Prostate gland (tissue), 2 donors: ENCODE measurements around the gene BAIAP2L1. TPM values are rescaled to one million over a fixed set of nuclear protein-coding genes. Genes with fewer than 3 reads are reported as not detected.

ENCODE experiments used
- DNase-seq: peaks from one replicate; pipeline ENCODE4 v3.0.0-alpha.2; 2019; ENCODE audit warnings: low spot score
- H3K27ac ChIP-seq, 2 donors: fragments of 200-600 bp; sonication (generic); 2 replicates each; pipeline ENCODE4 v1.5.1; 2017 to 2019
- H3K27me3 ChIP-seq: fragments of 200-600 bp; sonication (generic); replicated peaks from 2 replicates; pipeline ENCODE4 v1.5.1; 2019; ENCODE audit not compliant: insufficient read depth
- H3K36me3 ChIP-seq, 2 donors: fragments of 200-600 bp; sonication (generic); 1 replicate in 1 of 2; 2 replicates in 1 of 2; pipeline versions ENCODE4 v1.5.1 to v1.8.1; 2017 to 2019
- H3K4me1 ChIP-seq: fragments of 200-600 bp; sonication (generic); replicated peaks from 2 replicates; pipeline ENCODE4 v1.5.1; 2019
- H3K4me3 ChIP-seq, 2 donors: fragments of 200-600 bp; sonication (generic); 2 replicates each; pipeline ENCODE4 v1.5.1; 2017 to 2019
- H3K9me3 ChIP-seq: fragments of 200-600 bp; sonication (generic); 2 replicates; pipeline ENCODE4 v1.5.1; 2017
- CTCF ChIP-seq, 4 experiments: fragments of 200-600 bp in 2 of 4; fragments of 450-650 bp in 2 of 4; sonication (generic) in 2 of 4; IDR thresholded peaks; 1 replicate in 3 of 4; 2 replicates in 1 of 4; pipeline ENCODE4 v1.5.1; 2016 to 2019; ENCODE audit warnings: antibody characterized with exemption in 4 of 4, mild to moderate bottlenecking in 2 of 4, moderate library complexity in 2 of 4
- POLR2A ChIP-seq: fragments of 450-650 bp; IDR thresholded peaks from one replicate; pipeline ENCODE4 v1.6.1; 2016; ENCODE audit warnings: antibody characterized with exemption, mild to moderate bottlenecking
- POLR2AphosphoS5 ChIP-seq: sonication (generic); formaldehyde crosslinking; IDR thresholded peaks from one replicate; pipeline ENCODE4 v1.6.1; 2017; ENCODE audit warnings: antibody characterized with exemption
- WGBS: methylation state at CpG from one replicate; pipeline ENCODE4 v1.1.5; 2018; 5-methylcytosine and 5-hydroxymethylcytosine counted together
- intact Hi-C: fragments of 100-400 bp; cut with DNase I; formaldehyde crosslinking; loops from one replicate; pipeline ENCODE4 v1.14.2; 2022
- total RNA-seq, 2 donors: library from RNA; depleted of rRNA; stranded (reverse); fragments of >200 nt; gene quantifications; one replicate each; pipeline ENCODE4 v1.1.0, GENCODE V29; 2016

The BAIAP2L1 gene
- total RNA-seq, 2 donors from 2014 or later, result 24.7 to 41.6 TPM

- no peaks in the 10 kb centered on the region for H3K27me3 ChIP-seq
- intact Hi-C loops, result no loop called here
- no peaks in the 10 kb centered on the region for H3K36me3 ChIP-seq
- WGBS, result 97% methylated on average over 13 of the region's 13 CpGs
- no peak for DNase-seq
- H3K4me3 ChIP-seq, result no peak overlapping the region
- H3K27ac ChIP-seq, result no peak overlapping the region
- TF ChIP-seq POLR2A, result no peak
- no peaks in the 10 kb centered on the region for H3K4me1 ChIP-seq
- H3K9me3 ChIP-seq, result no peaks in the 10 kb centered on the region
These were observed 41.5 kb downstream of the BAIAP2L1 start for GRCh38 chr7:98359395-98359794.

DNA sequence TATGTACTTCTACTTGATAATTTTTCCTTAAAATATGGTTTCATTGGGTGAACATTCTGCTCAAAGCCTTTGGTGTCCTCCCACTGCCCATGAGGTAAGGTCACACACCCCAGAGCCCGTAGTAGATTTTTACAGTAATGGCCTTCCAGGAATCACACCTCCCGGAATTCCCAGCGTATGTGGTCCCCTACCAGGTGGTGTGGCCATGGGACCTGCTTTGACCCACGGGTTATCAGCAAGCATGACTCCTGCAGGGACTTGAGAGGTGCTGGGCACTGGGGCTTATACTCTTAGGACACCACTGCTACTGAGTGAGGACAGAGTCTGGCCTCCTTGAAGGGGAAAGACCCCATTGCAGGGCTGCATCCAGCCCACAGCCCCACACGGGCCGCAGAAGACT, 42.2 kb downstream of the BAIAP2L1 start:
- intact Hi-C loops, result no loop called here
- no peak for DNase-seq
- no peak for TF ChIP-seq POLR2A
- TF ChIP-seq CTCF (IDR thresholded peaks at IDR 0.05), result no peak
- TF ChIP-seq POLR2AphosphoS5, result no peak

DNA sequence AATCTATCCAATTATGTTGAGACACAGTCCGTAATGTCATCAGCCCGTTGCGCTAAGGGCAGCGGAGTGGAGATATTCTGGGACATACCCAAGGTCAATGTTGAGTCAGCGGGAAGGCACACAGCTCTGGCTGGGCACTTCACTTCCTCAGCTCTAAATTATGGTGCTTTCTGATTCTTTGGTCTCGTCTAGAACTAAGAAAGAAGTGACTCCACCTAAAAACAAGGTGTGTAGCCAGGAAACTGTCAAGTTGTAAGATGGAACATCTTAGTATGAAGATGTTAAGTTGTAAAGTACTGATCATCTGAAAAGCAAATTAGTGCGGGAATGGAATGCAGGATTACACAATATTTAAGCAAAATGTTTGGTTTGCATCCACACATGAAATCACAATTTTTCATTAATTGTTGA, 43.1 kb downstream of the BAIAP2L1 start:
- DNase-seq, result no peak
- TF ChIP-seq POLR2AphosphoS5 (peak; percentile 10), POLR2A (no peak), CTCF (IDR thresholded peaks at IDR 0.05) (no peak)
- H3K27me3 ChIP-seq, result no peaks in the 10 kb centered on the region
- no peak overlapping the region for H3K4me3 ChIP-seq
- H3K27ac ChIP-seq, result no peak overlapping the region
- no peaks in the 10 kb centered on the region for H3K4me1 ChIP-seq
- 68% methylated on average over 7 of the region's 7 CpGs for WGBS
- intact Hi-C loops, result no loop called here
- H3K9me3 ChIP-seq, result no peaks in the 10 kb centered on the region
- no peaks in the 10 kb centered on the region for H3K36me3 ChIP-seq

More for the DNA sequence above, 42.2 kb downstream of the BAIAP2L1 start:
- 95% methylated on average over 6 of the region's 6 CpGs for WGBS
- Histone ChIP-seq H3K27ac (no peak overlapping the region), H3K27me3 (no peaks in the 10 kb centered on the region), H3K9me3 (no peaks in the 10 kb centered on the region), H3K36me3 (no peaks in the 10 kb centered on the region), H3K4me3 (no peak overlapping the region), H3K4me1 (no peaks in the 10 kb centered on the region)

- intact Hi-C loops, result no loop called here
- Histone ChIP-seq H3K27me3 (no peaks in the 10 kb centered on the region), H3K36me3 (no peaks in the 10 kb centered on the region), H3K27ac (peak overlapping the region in 1 of 2 donors; percentile 66), H3K4me1 (no peaks in the 10 kb centered on the region), H3K4me3 (no peak overlapping the region), H3K9me3 (no peaks in the 10 kb centered on the region)
- TF ChIP-seq POLR2A (no peak), POLR2AphosphoS5 (no peak), CTCF (IDR thresholded peaks at IDR 0.05) (no peak)
- no peak for DNase-seq
- 78% methylated on average over 6 of the region's 6 CpGs for WGBS
These were observed 45.7 kb downstream of the BAIAP2L1 start for GRCh38 chr7:98355250-98355538.

DNA sequence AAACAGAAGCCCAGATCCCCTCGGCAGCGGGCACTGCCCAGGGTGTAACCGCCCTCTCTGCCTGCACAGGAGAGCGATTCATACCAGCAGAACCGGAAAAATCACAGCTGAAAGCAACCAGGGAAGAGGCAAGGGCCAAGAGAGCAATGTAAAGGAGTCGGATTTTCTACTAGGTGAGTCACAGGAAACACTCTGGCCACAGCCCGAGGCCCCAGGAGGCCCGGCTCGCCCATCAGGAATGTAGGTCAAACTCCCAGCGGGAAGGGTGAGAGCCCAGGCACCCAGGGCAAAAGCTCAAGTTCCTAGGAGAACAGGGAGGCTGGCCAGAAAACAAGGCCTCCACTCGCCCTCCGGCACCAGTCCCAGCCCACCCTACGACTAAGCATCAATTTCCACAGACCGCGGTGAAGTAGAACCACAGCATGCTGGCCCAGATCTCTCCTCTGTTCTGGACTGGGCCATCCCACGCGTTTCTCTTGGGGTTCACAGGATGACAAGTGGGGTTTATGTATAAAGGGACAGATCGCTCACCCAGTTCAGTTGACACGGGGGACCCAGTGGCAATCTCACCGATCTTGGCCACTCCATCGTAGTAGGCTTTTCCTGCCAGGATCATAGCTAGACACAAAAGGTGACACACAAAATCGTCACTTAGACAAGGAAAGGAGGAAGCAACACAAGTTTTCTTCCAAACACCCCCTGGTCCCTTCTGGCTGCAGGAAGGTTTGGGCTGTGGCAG, 46.2 kb downstream of the BAIAP2L1 start:
- intact Hi-C loops, result no loop called here
- 65% methylated on average over 22 of the region's 22 CpGs for WGBS
- H3K27me3 ChIP-seq, result no peaks in the 10 kb centered on the region
- no peak overlapping the region for H3K4me3 ChIP-seq
- peak; percentile 63 for DNase-seq
- H3K27ac ChIP-seq, result peak overlapping the region; percentile 57 to 66
- no peaks in the 10 kb centered on the region for H3K36me3 ChIP-seq
- H3K4me1 ChIP-seq, result no peaks in the 10 kb centered on the region
- no peaks in the 10 kb centered on the region for H3K9me3 ChIP-seq
- TF ChIP-seq POLR2A (no peak), POLR2AphosphoS5 (peak; percentile 45), CTCF (IDR thresholded peaks at IDR 0.05) (no peak)
